C1 segment of cervical spinal cord (tissue), 14 donors: ENCODE results near the gene P4HB.
"Not testable (repeated sequence)": the region's sequence is repeated elsewhere in the genome, so short reads cannot be mapped to it uniquely, and the experiment has no call there.

ENCODE experiments used
- DNase-seq, 14 donors: peaks; one replicate each; lab custom pipeline; 2025; lab: John Stamatoyannopoulos, UW

The P4HB gene

GRCh38 chr17:81846743-81847689 lies 13.3 kb downstream of the P4HB start:
- no peak for DNase-seq

- no peak for DNase-seq
Measured at GRCh38 chr17:81845881-81846742, 14.2 kb downstream of the P4HB start.

- DNase-seq: no peak
Measured at GRCh38 chr17:81845361-81845760, 15.0 kb downstream of the P4HB start.

GRCh38 chr17:81844887-81845286 lies 15.4 kb downstream of the P4HB start:
- DNase-seq: no peak

GRCh38 chr17:81844327-81844851 lies 15.9 kb downstream of the P4HB start:
- DNase-seq: no peak

GRCh38 chr17:81843713-81844326 lies 16.5 kb downstream of the P4HB start:
- no peak for DNase-seq

- DNase-seq: no peak
Measured at GRCh38 chr17:81842725-81843504, 17.4 kb downstream of the P4HB start.

- no peak for DNase-seq
Measured at GRCh38 chr17:81842378-81842724, 18.0 kb downstream of the P4HB start.

GRCh38 chr17:81841866-81842265 lies 18.5 kb downstream of the P4HB start:
- DNase-seq: no peak

GRCh38 chr17:81840826-81841778 lies 19.2 kb downstream of the P4HB start:
- no peak for DNase-seq

- DNase-seq: not testable (repeated sequence)
Measured at GRCh38 chr17:81840059-81840458, 20.3 kb downstream of the P4HB start.

GRCh38 chr17:81839301-81839700 lies 21.0 kb downstream of the P4HB start:
- no peak for DNase-seq

- DNase-seq: no peak
Measured at GRCh38 chr17:81838753-81839255, 21.5 kb downstream of the P4HB start.

GRCh38 chr17:81837641-81838040 lies 22.7 kb downstream of the P4HB start:
- DNase-seq: no peak

GRCh38 chr17:81834831-81835267 lies 25.5 kb downstream of the P4HB start, which contains the start of gene PPP1R27:
PPP1R27 (minus strand) TSS chr17:81835050; CDS start chr17:81834953, 97 bp downstream.
- DNase-seq: no peak

GRCh38 chr17:81833921-81834830 lies 26.2 kb downstream of the P4HB start:
- no peak for DNase-seq

- DNase-seq: peak; percentile 14 to 95 (median 84)
Measured at GRCh38 chr17:81833160-81833920, 27.0 kb downstream of the P4HB start, which contains the start of gene MCRIP1. MCRIP1 (minus strand) TSS chr17:81833291; CDS start chr17:81824506, 8,785 bp downstream.
